ENCODE results near the gene MYBPC3.

GRCh38 chr11:47345890-47346563, 6.5 kb downstream of the MYBPC3 start:
- TF ChIP-seq PKNOX1 (IDR thresholded peaks at IDR 0.05): no peak
- no peak for TF ChIP-seq RFX5 (IDR thresholded peaks at IDR 0.05; ENCODE audit: low read depth, low read length)
- no peak for TF ChIP-seq POLR2AphosphoS5 (IDR thresholded peaks at IDR 0.05; ENCODE audit: low read length)
- no peak for TF ChIP-seq HDAC2 (IDR thresholded peaks at IDR 0.05)
- TF ChIP-seq CTCF (IDR thresholded peaks at IDR 0.05 in 2 of 3, conservative IDR thresholded peaks at IDR 0.05 in 1 of 3; ENCODE audit: control insufficient read depth in 2 of 3, extremely low read depth in 1 of 3, insufficient read depth in 1 of 3, low read depth in 3 of 3, low read length in 3 of 3): no peak
- TF ChIP-seq GABPA (IDR thresholded peaks at IDR 0.05; ENCODE audit: low read depth): no peak
- TF ChIP-seq SUZ12 (IDR thresholded peaks at IDR 0.05; ENCODE audit: unreplicated experiment): no peak
- TF ChIP-seq ZSCAN29 (IDR thresholded peaks at IDR 0.05): no peak
- no peak for TF ChIP-seq FOS (IDR thresholded peaks at IDR 0.05; ENCODE audit: borderline replicate concordance, extremely low read depth, insufficient read length)

Measured in GM12878 (cell line).